Medulla oblongata (tissue), 1 donor: ENCODE measurements around the gene RTCB.
"Not testable (repeated sequence)": the region's sequence is repeated elsewhere in the genome, so short reads cannot be mapped to it uniquely, and the experiment has no call there.

ENCODE experiments used
- DNase-seq: peaks from one replicate; pipeline ENCODE4 v3.0.0-alpha.2; 2015; ENCODE audit errors: extremely low spot score

The RTCB gene

DNA sequence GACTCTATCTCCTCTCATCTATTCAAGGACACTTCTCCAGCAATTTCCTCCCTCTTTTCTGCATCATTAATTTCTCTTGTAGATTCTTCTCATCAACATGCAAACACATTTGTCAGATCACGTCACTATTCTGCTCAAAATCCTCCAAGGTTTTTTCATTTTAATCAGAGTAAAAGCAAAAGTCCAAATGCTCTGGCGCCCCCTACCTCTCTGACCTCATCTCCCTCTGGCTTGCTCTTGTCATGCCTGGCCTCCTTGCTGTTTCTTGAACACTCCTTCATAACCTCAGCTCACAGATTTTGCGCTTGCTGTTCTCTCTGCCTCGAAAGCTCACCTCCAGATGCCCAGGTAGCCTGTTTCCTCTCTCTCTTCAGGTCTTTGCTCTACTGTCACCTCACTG lies 22.4 kb downstream of the RTCB start:
- DNase-seq, result no peak

DNA sequence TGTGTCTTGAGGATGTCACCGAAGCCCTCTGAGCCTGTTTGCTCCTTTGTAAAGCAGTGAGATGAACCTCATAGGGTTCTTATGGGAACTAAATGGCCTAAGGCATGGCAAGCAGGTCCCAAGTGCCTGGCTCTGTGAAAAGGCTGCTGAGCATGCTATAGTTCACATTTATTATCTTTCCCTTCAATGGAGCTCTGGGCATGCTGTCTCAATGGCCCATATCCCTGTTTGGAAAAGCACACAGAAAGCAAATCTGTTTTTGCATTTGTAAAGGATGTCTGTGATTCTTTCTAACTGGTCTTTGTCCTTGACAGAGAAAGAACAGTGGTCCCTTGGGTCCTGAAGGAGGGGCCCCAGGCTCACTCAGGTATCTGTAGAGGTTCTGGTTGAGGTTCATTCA lies 26.4 kb downstream of the RTCB start:
- DNase-seq, result no peak

DNA sequence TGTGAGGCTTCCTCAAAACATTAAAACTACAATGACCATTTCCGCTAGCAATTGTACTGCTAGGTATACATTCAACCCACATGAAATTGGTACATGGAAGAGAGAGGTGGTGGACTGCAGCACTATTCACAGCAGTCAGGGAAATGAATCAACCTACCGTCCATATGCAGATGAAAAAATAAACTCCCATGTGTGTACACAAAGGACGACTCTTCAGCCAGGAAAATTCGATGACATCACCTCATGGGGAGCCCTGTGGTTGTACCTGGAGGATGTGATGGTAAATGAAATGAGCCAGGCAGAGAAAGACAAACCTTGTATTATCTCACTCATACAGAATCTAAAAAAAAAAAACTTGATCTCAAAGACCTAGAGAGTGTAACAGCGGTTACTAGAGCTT lies 31.1 kb downstream of the RTCB start:
- no peak for DNase-seq

DNA sequence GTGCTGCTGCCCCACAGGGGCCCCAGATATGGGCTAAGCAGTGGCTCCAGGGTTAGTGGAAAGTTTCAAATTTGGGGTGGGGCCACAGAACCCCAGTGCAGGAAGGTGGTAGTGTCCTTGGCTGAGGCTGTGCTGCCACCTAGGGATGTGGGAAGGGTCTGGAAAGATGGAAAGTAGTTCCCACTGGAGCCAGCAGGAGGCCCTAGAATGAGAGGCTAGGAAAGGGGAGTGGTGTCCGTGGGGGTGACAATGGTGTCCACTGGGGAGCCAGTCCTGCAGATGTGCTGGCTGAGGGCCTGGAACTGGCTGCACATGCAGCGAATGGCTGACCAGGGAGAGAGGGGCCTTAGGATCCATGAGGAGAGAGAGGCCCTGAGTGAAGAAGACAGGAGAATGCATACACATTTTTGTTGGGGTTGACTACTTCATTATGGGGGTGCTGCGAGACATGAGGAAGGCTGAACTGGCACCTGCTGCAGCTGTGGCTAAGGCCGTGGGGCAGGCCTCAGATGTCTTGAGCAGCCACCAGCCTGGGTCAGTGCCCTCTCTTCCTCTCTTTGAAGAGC lies 33.3 kb downstream of the RTCB start:
- DNase-seq, result peak; percentile 58

DNA sequence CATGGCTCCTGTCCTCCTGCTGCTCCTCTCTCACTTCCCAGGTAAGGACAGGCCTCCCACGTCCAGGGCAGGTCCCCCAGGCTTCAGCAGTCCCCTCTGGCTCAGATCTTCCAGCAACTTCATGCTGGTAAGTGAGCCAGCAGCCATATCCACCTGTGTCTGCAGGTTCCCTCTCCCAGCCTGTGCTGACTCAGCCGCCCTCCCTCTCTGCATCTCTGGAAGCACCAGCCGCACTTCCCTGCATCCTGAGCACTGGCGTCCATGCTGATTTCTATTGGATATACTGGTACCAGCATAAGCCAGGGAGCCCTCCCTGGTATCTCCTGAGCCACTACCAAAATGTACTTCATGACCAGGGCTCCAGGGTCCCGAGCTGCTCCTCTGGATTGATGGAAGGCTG lies 35.4 kb downstream of the RTCB start:
- no peak for DNase-seq

DNA sequence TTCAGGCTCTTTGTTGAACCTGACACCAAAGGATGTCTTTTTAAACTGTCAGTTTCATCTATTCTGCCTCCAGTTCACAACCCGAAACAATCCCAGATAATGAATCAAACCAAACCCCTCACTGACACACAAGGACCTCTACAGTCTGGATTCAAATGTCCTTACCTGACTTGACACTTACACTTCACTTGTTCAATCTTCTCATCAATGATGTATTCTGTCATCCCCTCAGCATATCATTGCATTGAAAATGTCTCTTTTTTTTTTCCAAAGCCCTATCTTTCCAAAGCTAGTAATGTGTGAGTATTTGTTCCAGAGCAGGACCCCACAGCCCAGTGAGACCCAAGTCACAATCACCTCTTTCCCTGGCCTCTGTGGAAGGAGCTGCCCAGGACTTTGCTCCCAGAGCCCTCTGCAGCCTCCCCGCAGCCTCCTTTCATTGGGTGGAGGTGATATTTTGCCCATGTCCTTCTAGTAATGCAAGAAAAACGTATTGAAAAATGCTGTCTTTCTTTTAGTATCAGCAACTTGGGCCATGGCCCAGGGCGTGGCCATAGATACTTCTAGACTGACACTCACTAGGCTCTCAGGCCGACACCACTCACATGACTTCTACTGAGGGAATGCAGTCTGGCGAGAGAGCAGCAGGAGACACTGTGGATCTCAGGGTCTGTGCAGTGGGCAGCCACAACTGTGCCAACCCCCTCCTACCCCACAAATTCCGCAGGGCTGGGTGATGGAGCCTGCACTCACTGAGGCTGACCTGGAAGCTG lies 36.2 kb downstream of the RTCB start:
- no peak for DNase-seq

DNA sequence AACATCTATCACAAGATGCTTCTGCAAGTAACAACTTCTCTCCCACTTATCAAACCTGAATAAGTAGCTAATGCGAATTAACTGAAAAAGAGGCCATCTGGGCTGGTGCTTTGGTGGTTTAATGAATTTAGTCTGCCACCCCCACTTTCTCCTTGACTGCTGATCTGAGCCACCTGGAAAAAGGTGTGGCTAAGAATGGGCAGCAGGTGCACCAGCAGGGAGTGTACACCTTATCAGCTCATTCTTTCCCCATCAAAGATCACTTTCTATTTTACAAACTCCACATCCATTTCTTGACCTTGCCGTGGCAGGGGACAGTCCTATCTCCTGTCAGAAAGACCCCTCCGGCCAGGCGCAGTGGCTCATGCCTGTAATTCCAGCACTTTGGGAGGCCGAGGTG lies 47.8 kb downstream of the RTCB start:
- no peak for DNase-seq

DNA sequence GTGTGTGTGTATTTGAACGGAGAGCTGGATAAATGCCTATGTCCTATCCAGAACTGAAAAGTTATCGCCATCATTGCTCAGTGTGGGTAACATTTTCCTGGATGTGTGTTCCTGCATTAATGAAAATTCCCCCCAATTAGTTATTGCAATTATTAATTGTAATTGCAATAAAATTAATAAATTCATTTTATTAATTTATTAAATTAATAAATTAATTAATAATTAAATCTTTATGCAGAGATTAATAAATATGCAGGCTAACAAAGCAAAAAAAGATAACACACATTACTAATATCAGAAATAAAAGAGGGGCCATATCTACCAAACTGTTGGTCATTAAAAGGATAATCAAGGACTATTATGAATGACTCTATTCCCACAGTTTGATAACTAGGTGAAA lies 50.8 kb downstream of the RTCB start:
- DNase-seq, result no peak

DNA sequence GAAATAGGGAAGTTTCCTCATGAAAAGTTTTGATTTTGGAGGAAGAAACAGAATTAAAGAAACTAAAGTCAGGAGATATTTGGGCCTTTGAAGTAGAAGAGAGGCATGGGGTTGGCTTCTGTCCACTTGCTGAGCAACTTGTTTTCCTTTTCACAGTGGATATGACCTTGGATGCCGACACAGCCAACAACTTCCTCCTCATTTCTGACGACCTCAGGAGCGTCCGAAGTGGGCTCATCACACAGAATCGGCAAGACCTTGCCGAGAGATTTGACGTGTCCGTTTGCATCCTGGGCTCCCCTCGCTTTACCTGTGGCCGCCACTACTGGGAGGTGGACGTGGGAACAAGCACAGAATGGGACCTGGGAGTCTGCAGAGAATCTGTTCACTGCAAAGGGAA lies 52.0 kb downstream of the RTCB start:
- DNase-seq, result not testable (repeated sequence)

DNA sequence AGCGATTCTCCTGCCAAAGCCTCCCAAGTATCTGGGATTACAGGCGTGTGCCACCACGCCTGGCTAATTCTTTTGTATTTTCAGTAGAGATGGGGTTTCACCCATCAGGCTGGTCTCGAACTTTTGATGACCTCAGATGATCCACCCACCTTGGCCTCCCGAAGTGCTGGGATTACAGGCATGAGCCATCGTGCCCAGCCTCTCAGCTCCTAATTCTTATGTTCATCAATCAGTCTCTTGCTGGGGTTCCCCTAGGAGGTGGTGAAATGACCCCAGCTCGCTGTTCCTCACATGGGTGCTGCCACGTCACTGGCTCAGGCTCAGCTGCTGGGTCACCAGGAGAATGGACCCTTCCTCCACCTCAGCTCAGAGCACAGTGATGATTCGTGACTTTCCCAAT lies 54.5 kb downstream of the RTCB start, which contains the start of gene RFPL3:
TSS of gene RFPL3 (plus strand) at position 301 of the 400 bp plus-strand sequence. CDS start 205 bp downstream, outside the sequence.
- not testable (repeated sequence) for DNase-seq

DNA sequence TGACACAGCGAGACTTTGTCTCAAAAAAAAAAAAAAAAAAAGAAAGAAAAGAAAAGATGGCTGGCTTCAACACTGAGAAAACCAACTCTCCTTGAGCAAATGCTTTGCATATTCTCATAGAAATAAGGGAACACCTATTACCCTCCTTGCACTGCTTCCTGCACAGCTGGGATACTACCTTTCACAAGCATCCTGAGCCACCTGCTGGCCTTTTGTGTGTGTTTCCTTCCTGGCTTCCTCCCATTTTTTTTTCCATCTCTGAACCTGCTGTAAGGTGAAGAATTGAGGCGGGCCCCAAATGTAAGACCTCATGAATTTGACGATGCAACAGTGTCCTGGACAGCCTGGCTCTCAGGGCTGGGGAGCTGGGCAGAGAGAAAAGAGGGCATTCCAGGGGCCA lies 56.3 kb downstream of the RTCB start:
- DNase-seq, result no peak

DNA sequence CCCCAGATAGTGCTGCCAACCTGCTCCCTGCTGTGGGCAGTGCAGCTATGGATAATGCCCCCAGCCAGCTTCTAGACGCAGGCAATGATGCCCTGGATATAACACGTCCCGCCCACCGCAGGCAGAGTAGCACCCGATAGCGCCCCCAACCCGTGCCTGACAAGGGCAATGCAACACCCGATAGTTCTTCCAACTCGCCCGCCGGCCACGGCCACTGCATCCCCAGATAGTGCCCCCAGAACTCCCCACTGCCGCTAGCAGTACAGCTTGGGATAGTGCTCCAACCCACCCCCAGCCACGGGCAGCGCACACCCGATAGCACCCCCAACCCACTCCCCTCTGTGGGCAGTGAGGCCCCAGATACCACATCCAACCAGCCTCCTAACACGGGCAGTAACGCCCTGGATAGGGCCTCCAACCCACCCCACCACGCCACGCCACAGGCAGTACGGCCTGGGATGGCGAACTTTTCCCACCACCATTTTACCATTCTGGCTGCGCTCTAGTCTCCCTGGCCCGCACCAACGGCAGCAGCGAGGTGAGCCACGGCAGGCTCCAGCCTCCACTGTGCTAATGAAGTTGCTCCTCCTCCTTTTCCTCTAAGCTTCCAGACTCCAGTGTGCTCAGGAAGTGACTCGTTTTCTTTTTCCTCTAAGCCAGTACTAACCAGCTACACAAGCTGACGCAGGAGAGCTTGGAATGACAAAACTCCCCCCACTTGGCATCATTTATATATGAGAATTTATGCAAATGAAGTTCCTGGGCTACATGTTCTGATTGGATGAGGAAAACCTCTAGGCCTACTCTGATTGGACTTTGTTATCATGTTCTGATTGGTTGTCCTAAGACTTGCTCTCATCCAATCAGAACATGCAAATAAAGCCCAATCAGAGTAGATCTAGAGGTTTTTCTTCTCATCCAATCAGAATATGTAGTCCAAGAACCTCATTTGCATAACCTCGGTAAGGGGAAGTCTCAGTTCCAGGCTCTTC lies 57.4 kb downstream of the RTCB start:
- no peak for DNase-seq

DNA sequence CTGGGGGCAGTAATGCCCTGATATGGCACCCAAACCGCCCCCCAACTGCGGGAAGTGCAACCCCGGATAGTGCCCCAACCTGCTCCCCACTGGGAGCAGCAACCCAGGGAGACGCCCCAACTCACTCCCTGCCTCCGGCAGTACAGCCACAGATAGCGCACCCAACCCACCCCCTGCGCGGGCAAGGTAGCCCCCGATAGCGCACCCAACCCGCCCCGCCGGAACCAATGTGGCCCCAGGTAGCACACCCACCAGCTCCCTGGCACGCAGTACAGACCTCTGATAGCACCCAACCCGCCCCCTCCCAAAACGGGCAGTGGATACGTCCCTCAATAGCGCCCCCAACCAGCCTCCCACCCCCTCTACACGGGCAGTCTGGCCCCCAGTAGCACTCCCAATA lies 58.2 kb downstream of the RTCB start:
- DNase-seq, result no peak

DNA sequence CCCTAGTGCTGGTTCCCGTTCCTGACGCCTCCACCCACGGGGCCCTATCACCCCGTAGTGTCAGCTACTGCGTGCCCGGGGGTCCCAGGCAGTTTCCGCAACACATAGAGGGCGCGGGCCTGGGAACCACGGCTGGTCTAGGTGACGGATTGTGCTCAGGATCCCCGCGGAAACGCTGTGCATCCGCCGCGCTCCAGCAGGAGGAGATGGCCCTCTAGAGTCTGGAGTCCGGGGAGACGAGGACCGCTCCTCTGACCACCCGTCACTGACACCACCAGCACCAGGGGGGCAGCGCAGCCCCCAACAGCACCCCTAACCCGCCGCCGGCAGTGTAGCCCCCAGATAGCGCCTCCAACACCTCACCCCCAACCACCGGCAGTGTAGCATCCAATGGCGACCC lies 58.8 kb downstream of the RTCB start:
- DNase-seq, result no peak

DNA sequence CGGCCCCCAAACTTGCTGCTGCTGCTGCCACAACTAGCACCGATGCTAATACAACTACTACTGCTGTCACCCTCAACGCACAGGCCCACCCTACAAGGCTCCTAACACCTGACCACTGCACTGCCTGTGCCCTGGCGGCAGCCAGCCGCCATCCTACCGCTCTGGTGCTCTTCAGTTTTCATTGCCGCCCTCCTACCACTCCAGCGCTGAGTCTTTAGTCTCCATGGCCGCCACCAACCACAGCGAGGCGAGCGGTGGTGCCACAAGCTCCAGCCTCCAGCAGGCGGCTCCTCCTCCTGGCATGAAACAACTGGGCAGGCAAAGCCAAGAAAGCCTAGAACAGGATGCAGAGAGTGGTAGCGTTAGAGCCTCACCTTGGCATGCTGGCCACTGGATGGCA lies 59.4 kb downstream of the RTCB start:
- DNase-seq, result no peak

DNA sequence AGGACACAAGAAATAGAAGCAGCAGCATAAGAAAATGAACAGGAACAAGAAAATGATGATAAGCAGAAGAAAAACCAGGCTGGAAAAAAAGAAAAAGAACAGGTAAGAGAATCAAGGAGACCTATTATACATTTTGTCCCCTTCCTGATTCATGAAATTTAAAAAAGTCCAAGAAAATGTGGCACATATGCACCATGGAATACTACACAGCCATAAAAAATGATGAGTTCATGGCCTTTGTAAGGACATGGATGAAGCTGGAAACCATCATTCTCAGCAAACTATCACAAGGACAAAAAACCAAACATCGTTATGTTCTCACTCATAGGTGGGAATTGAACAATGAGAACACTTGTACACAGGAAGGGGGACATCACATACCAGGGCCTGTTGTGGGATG lies 60.2 kb downstream of the RTCB start:
- not testable (repeated sequence) for DNase-seq

DNA sequence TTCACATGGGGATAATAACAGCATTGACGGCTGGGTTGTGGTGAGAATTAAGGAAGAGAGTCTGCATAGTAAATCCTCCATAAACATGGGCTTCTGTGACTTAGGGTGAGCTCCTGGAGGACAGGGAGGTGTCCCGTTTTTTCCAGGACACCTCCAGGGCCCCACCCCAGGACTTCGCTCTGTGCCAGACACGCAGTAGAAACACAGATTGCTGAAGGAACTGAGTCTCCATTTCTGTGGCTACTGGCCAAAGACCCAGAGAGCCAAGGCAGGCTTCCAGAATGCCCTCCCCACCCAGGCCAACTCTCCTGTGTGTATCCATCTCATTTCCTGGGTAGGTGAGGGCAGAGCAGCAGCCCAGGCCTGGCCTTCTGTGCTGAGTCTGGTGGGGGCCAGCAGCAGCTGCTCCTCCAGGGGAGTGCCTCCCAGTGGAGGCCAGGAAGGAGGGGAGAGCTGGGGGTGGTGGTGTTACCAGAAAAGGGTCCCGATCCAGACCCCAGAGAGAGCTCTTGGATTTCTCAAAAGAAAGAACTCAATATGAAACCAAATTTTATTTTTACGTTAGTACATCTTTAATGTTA lies 63.9 kb downstream of the RTCB start:
- DNase-seq, result no peak

DNA sequence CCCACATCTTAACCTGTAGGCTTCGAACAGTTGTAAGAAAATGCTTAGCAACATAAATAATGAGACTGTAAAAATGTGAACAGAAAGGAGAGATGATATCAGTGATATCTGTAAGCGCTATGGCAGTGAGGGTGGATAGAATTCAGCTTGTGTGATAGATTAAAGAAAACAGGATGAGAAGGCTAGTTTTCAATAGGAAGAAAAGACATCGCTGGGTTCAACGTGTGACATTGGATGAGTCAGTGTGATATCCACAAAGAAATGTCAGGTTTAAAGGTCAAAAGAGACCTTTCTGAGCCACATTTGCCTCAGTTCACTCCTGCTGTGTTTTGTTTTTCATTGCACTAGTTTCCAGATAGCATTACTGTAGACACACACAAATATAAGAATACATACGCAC lies 68.1 kb downstream of the RTCB start:
- no peak for DNase-seq

DNA sequence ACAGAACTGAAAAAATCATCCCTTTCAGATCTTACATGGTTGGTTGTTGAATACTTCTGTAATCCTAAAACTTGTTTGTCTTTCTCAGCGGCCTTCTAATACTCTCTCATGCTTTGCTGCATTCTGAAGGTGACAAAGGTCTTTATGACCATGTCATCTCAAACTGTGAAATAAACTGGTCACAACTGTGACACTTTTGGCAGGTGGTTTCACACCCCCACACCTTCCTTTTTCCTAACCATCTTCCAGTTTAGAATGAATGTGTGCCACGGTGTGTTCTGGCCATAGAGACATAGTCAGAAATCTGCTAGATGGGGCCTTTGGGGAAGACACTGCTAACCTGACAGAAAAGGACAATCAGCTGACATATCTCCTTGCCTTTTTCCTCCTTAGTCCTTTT lies 69.1 kb downstream of the RTCB start:
- no peak for DNase-seq

DNA sequence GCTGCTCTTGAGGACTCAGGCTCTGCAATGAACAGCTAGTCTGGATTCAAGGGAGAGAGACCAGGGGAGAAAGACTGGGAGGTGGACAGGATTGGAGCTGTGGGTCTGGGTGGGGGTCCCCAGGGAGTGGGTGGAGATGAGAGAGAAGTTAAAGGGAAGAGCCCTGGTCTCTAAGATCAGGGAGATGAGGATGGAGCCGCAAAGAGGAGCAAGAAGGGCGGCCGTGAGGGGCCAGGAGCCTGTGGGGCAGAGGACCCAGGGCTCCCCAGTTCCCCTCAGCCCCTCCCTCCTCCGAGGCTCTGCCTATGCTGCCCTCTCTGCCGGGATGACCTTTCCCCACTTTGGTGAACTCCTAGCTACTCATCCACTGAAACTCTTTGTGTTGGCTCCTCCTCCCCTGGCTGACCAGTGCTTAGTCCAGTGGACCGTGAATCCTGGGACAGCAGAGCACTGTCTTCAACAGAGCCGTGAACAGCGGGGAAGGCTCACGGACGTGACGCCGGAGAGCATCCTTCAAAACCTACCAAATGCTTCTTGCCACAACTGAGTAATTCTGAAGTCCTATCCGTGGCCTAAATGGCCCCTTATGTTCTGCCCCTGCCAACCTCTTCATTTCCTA lies 70.8 kb downstream of the RTCB start:
- no peak for DNase-seq

DNA sequence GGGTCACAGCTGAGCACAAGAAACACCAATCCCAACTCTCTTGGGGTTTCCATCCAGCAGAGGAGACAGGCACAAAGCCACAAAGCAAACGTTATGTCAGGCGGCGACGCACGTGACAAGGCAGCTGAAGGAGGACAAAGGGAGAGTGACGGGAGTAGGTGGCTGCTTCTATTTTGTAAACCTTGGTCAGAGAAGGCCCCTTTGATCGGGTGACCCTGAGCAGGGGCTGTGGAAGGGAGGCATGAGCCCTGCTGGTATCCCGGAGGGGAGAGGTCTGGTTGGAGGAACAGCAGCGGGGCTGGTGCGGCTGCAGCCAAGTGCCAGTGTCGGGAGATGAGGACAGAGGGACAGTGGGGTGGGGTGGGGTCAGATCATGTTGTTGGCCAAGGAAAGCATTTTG lies 71.6 kb downstream of the RTCB start:
- no peak for DNase-seq
